Cardiac muscle cell (in vitro differentiated cells and primary cell): ENCODE data around the gene VPS18. TPM values are rescaled to one million over a fixed set of nuclear protein-coding genes. Genes with fewer than 3 reads are reported as not detected.

Experiments used
- DNase-seq, 2 donors: peaks; one replicate each; pipeline versions ENCODE4 v3.0.0 to v3.0.0-alpha.2; 2010 to 2017; ENCODE audit warnings: low read depth in 1 of 2, low spot score in 1 of 2
- H3K27ac ChIP-seq: fragments of 200-600 bp; sonication (generic); 2 replicates; pipeline ENCODE4 v1.5.1; 2016
- H3K27me3 ChIP-seq: fragments of 200-600 bp; sonication (generic); 2 replicates; pipeline ENCODE4 v1.6.0; 2016; ENCODE audit warnings: control low read depth
- H3K36me3 ChIP-seq: fragments of 200-600 bp; sonication (generic); 2 replicates; pipeline ENCODE4 v1.5.1; 2016; ENCODE audit warnings: control low read depth
- H3K4me1 ChIP-seq: fragments of 200-600 bp; sonication (generic); 2 replicates; pipeline ENCODE4 v1.8.1; 2017; ENCODE audit warnings: low read depth, mild to moderate bottlenecking, mixed run types
- H3K4me3 ChIP-seq: fragments of 200-600 bp; sonication (generic); 2 replicates; pipeline ENCODE4 v1.5.1; 2016; ENCODE audit warnings: mild to moderate bottlenecking
- H3K9me3 ChIP-seq: fragments of 200-600 bp; sonication (generic); 2 replicates; pipeline ENCODE4 v1.5.1; 2017; ENCODE audit warnings: low read depth, mild to moderate bottlenecking, control low read depth
- polyA plus RNA-seq: library from polyadenylated mRNA; unstranded; fragments of >200 nt; fragmentation: Nextera tagmentation; extraction: Ambion mirVana; gene quantifications from 2 replicates; pipeline ENCODE4 v1.2.1, GENCODE V29; 2016
- total RNA-seq: library from RNA; depleted of rRNA; stranded (reverse); fragments of >200 nt; gene quantifications from 2 replicates; pipeline ENCODE4 v1.2.3, GENCODE V29; 2016
- TF ChIP-seq, protein P1 (sequence below): IDR thresholded peaks from 2 replicates; pipeline ENCODE4 v1.5.1; 2012; ENCODE audit warnings: low read depth, mild to moderate bottlenecking, low read length

VPS18 gene
- total and polyA plus RNA-seq, 2 experiments from 2014 or later = 28.7 to 34.1 TPM

GRCh38 chr15:40846841-40847222, 47.4 kb upstream of the VPS18 start:
- H3K27me3 ChIP-seq = peaks cover 31% of the 10 kb centered on the region
- no peak overlapping the region for H3K27ac ChIP-seq
- H3K9me3 ChIP-seq = no peaks in the 10 kb centered on the region
- DNase-seq = no peak
- H3K4me3 ChIP-seq = no peak overlapping the region
- TF ChIP-seq, protein P1, sequence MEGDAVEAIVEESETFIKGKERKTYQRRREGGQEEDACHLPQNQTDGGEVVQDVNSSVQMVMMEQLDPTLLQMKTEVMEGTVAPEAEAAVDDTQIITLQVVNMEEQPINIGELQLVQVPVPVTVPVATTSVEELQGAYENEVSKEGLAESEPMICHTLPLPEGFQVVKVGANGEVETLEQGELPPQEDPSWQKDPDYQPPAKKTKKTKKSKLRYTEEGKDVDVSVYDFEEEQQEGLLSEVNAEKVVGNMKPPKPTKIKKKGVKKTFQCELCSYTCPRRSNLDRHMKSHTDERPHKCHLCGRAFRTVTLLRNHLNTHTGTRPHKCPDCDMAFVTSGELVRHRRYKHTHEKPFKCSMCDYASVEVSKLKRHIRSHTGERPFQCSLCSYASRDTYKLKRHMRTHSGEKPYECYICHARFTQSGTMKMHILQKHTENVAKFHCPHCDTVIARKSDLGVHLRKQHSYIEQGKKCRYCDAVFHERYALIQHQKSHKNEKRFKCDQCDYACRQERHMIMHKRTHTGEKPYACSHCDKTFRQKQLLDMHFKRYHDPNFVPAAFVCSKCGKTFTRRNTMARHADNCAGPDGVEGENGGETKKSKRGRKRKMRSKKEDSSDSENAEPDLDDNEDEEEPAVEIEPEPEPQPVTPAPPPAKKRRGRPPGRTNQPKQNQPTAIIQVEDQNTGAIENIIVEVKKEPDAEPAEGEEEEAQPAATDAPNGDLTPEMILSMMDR = no peak
- no peaks in the 10 kb centered on the region for H3K36me3 ChIP-seq
- H3K4me1 ChIP-seq = peaks cover 6% of the 10 kb centered on the region

DNA sequence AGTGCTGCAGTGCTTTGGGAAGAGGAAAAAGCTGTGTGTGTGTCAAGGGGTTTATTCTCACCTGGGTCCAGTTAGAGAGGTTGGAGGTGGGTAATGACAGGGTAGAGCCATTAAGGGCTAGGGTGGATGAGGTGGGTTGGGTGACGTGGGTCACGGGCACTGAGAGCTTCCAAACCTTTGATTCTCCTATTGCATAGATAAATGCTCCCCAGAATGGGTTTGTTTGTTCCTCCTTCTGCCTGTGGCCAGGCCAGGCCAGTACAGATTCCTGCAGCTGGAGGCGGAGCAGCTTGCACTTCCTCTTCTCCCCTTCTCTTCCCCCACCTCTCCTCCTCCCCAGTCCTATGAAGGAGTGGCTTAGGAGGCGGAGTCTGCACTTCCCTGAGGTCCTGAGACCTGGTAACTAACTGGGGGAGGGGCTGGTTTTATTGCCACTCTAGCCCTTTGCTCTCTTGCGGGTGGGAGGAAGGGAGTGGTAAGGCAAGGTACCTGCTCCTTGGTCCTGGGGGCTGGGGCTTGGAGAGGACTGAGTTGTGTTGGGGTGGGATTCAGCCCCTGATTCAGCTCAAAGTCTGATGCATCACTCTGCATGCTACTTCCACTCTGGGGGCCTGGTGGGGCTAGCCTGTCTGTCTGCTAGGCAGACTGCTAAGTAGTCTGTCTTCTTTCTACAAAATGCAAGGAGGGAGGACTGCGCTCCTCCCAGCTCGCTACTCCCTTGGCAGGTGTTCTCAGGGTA, 46.9 kb upstream of the VPS18 start:
- TF ChIP-seq, protein P1 = no peak
- H3K4me1 ChIP-seq = peaks cover 6% of the 10 kb centered on the region
- no peak overlapping the region for H3K4me3 ChIP-seq
- peak; percentile 68 to 76 for DNase-seq
- H3K9me3 ChIP-seq = no peaks in the 10 kb centered on the region
- H3K36me3 ChIP-seq = no peaks in the 10 kb centered on the region
- H3K27ac ChIP-seq = no peak overlapping the region
- peaks cover 31% of the 10 kb centered on the region for H3K27me3 ChIP-seq

DNA sequence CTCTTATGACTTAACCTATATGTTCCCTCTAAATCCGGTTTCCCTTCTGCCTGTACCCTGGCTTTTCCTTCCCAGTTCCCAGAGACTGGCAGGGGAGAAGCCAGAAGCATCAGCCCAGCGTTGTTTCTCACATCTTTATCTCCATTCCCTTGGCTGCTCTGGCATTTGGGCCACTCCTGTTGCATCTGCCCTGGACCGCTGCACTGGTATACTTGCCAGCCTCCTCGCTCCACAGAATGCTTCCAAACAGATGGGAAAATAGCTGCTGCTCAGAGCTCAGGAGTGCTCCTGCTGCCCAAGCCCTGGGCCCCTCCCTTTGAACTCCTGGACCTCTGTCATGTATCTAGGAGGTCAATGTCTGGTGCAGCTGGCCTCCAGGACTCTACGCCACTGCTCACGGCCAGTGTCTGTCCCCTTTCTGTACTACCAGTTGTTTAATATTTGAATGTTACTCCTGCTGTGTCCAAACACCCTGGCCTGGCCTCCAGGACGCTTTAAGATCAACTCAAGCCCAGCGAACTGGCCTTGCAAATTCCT, 43.6 kb upstream of the VPS18 start:
- TF ChIP-seq, protein P1 = no peak
- H3K36me3 ChIP-seq = no peaks in the 10 kb centered on the region
- H3K4me3 ChIP-seq = no peak overlapping the region
- no peak for DNase-seq
- no peaks in the 10 kb centered on the region for H3K9me3 ChIP-seq
- H3K4me1 ChIP-seq = peaks cover 6% of the 10 kb centered on the region
- H3K27me3 ChIP-seq = peaks cover 3% of the 10 kb centered on the region
- H3K27ac ChIP-seq = no peak overlapping the region

DNA sequence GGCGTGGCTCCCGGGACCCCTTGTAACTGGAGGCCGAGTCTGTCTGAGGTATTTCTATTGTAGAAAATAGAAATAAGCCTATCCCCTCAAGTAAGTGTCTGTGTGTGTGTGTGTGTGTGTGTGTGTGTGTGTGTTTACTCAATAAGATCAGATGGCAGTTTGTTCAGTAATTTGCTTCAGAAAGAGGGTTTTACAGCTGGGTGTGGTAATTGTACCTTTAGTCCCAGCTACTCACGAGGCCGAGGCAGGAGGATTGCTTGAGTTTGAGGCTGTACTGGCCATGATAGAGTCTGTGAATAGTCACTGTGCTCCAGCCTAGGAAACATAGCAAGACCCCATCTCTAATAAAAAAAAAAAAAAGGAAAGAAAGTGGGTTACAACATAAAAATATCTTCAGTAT, 41.7 kb upstream of the VPS18 start:
- H3K4me1 ChIP-seq = peaks cover 3% of the 10 kb centered on the region
- H3K27me3 ChIP-seq = no peaks in the 10 kb centered on the region
- TF ChIP-seq, protein P1 = no peak
- no peak overlapping the region for H3K4me3 ChIP-seq
- H3K9me3 ChIP-seq = no peaks in the 10 kb centered on the region
- no peaks in the 10 kb centered on the region for H3K36me3 ChIP-seq
- no peak overlapping the region for H3K27ac ChIP-seq
- DNase-seq = no peak

GRCh38 chr15:40853241-40853890, 40.9 kb upstream of the VPS18 start:
- Histone ChIP-seq H3K27ac (no peak overlapping the region), H3K9me3 (no peaks in the 10 kb centered on the region), H3K4me3 (no peak overlapping the region), H3K27me3 (no peaks in the 10 kb centered on the region), H3K36me3 (no peaks in the 10 kb centered on the region), H3K4me1 (no peaks in the 10 kb centered on the region)
- TF ChIP-seq, protein P1 = no peak
- DNase-seq = no peak
